BJ (cell line): ENCODE data around the gene ENPP7. TPM values are rescaled to one million over a fixed set of nuclear protein-coding genes. Genes with fewer than 3 reads are reported as not detected.

Experiments
- CTCF ChIA-PET: fragments of 350-600 bp; formaldehyde crosslinking; extraction: SDS; loops from one replicate; lab custom pipeline; 2021; ENCODE audit warnings: antibody characterized with exemption, inconsistent platforms; lab: Yijun Ruan, JAX
- POLR2A ChIA-PET: fragments of 300-600 bp; sonication (Branson Sonifier 250); formaldehyde crosslinking; extraction: SDS; loops from one replicate; lab custom pipeline; 2021; ENCODE audit warnings: antibody characterized with exemption; lab: Charles Lee
- DNase-seq: peaks from one replicate; pipeline ENCODE4 v3.0.0-alpha.2; 2011; ENCODE audit warnings: low read depth
- H3K27me3 ChIP-seq: 2 replicates; pipeline ENCODE4 v1.6.0; 2011; ENCODE audit warnings: low read length; ENCODE audit not compliant: control insufficient read depth, insufficient read depth
- H3K36me3 ChIP-seq: 2 replicates; pipeline ENCODE4 v1.5.1; 2011; ENCODE audit warnings: low read length; ENCODE audit not compliant: control insufficient read depth, insufficient read depth
- H3K4me3 ChIP-seq: 2 replicates; pipeline ENCODE4 v1.5.1; 2011; ENCODE audit warnings: low read depth, mild to moderate bottlenecking, control low read depth, low read length
- CTCF ChIP-seq: IDR thresholded peaks from 2 replicates; pipeline ENCODE4 v1.5.1; 2011; ENCODE audit warnings: low read depth, mild to moderate bottlenecking, control low read depth, inconsistent platforms, low read length, moderate library complexity; ENCODE audit not compliant: insufficient read depth
- polyA plus RNA-seq: library from polyadenylated mRNA; depleted of rRNA; stranded (reverse); fragments of >200 nt; gene quantifications from 2 replicates; pipeline ENCODE4 v1.2.3, GENCODE V29; 2011

ENPP7 gene
- polyA plus RNA-seq, 1 experiment = not detected

- ChIA-PET CTCF (interaction anchor here (1.0 to 1.5 kb wide), 2 partner anchors 30 to 256 kb away, joined by 3 to 4 read pairs; no protein-coding TSS in a partner anchor), POLR2A (no interaction called here)
- no peak overlapping the region for H3K4me3 ChIP-seq
- no peak for DNase-seq
- no peak for TF ChIP-seq CTCF
- peaks cover 22% of the 10 kb centered on the region for H3K27me3 ChIP-seq
- no peaks in the 10 kb centered on the region for H3K36me3 ChIP-seq
Measured at GRCh38 chr17:79737922-79738578, 7.3 kb downstream of the ENPP7 start.

- no peak for TF ChIP-seq CTCF
- no peak for DNase-seq
- POLR2A ChIA-PET = no interaction called here
- Histone ChIP-seq H3K36me3 (no peaks in the 10 kb centered on the region), H3K4me3 (no peak overlapping the region), H3K27me3 (peaks cover 23% of the 10 kb centered on the region)
- CTCF ChIA-PET = interaction anchor here (0.7 to 1.5 kb wide), 3 partner anchors 8 to 255 kb away, joined by 3 to 4 read pairs (median 3); no protein-coding TSS in a partner anchor
Measured at GRCh38 chr17:79738643-79739042, 7.9 kb downstream of the ENPP7 start.

GRCh38 chr17:79739148-79740062 lies 8.7 kb downstream of the ENPP7 start:
- no peak overlapping the region for H3K4me3 ChIP-seq
- ChIA-PET POLR2A (no interaction called here), CTCF (interaction anchor here (0.6 to 3.4 kb wide), 5 partner anchors 7 to 150 kb away, joined by 3 to 14 read pairs (median 3); no protein-coding TSS in a partner anchor)
- TF ChIP-seq CTCF = no peak
- no peak for DNase-seq
- peaks cover 23% of the 10 kb centered on the region for H3K27me3 ChIP-seq
- no peaks in the 10 kb centered on the region for H3K36me3 ChIP-seq

GRCh38 chr17:79740413-79740812 lies 9.7 kb downstream of the ENPP7 start:
- Histone ChIP-seq H3K27me3 (peaks cover 25% of the 10 kb centered on the region), H3K36me3 (no peaks in the 10 kb centered on the region), H3K4me3 (no peak overlapping the region)
- ChIA-PET CTCF (interaction anchor here (1.0 to 3.4 kb wide), 8 partner anchors 8 to 136 kb away, joined by 3 to 19 read pairs (median 8); no protein-coding TSS in a partner anchor), POLR2A (no interaction called here)
- no peak for DNase-seq
- TF ChIP-seq CTCF = no peak

- CTCF ChIA-PET = interaction anchor here (0.8 to 3.4 kb wide), 25 partner anchors 8 to 253 kb away, joined by 3 to 24 read pairs (median 5); partner anchors contain the start of gene CBX4
- Histone ChIP-seq H3K4me3 (no peak overlapping the region), H3K36me3 (no peaks in the 10 kb centered on the region), H3K27me3 (peaks cover 32% of the 10 kb centered on the region)
- TF ChIP-seq CTCF = no peak
- POLR2A ChIA-PET = no interaction called here
- no peak for DNase-seq
Measured at GRCh38 chr17:79741401-79741750, 10.6 kb downstream of the ENPP7 start.
